HEK293T (cell line): ENCODE data around the gene PBRM1.
"Not testable (repeated sequence)": the region's sequence is repeated elsewhere in the genome, so short reads cannot be mapped to it uniquely, and the experiment has no call there.

Experiments
- BHLHE40 ChIP-seq: fragments of 450-650 bp; IDR thresholded peaks from 2 replicates; pipeline ENCODE4 v1.6.1; 2016; ENCODE audit warnings: mild to moderate bottlenecking, moderate library complexity, borderline replicate concordance
- CTBP1 ChIP-seq: fragments of 450-650 bp; IDR thresholded peaks from 2 replicates; pipeline ENCODE4 v1.6.1; 2016; ENCODE audit warnings: borderline replicate concordance
- FOXK2 ChIP-seq: fragments of 450-650 bp; IDR thresholded peaks from 2 replicates; pipeline ENCODE4 v1.6.1; 2016; ENCODE audit warnings: mild to moderate bottlenecking
- FOXM1 ChIP-seq: fragments of 450-650 bp; IDR thresholded peaks from 2 replicates; pipeline ENCODE4 v1.6.1; 2017; ENCODE audit warnings: mild to moderate bottlenecking, borderline replicate concordance
- NFRKB ChIP-seq: fragments of 450-650 bp; IDR thresholded peaks from 2 replicates; pipeline ENCODE4 v1.6.1; 2016; ENCODE audit warnings: mild to moderate bottlenecking, moderate library complexity
- SP1 ChIP-seq: fragments of 450-650 bp; IDR thresholded peaks from 2 replicates; pipeline ENCODE4 v1.6.1; 2017
- SUZ12 ChIP-seq: fragments of 450-650 bp; IDR thresholded peaks from 2 replicates; pipeline ENCODE4 v1.6.1; 2016; ENCODE audit warnings: mild to moderate bottlenecking
- TARDBP ChIP-seq: fragments of 450-650 bp; IDR thresholded peaks from 2 replicates; pipeline ENCODE4 v1.6.1; 2016

DNA sequence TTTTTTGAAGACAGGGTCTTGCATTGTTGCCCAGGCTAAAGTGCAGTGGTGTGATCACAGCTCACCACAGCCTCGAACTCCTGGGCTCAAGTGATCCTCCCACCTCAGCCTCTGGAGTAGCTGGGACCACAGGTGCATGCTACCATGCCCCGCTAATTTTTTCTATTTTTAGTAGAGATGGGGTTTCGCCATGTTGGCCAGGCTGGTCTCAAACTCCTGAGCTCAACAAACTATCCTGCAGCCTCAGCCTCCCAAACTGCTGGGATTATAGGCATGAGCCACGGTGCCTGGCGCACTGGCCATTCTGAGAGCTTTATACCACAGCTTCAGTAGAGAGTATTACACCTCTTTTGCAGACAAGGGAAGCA, 159.1 kb downstream of the PBRM1 start:
- not testable (repeated sequence) for TF ChIP-seq SP1, BHLHE40, FOXK2, TARDBP, CTBP1, SUZ12, NFRKB, FOXM1
